Adrenal gland (tissue), 12 donors: ENCODE results near the gene CD244. TPM values are rescaled to one million over a fixed set of nuclear protein-coding genes. Genes with fewer than 3 reads are reported as not detected.

ENCODE experiments used
- DNase-seq, 7 donors: peaks; one replicate each; pipeline ENCODE4 v3.0.0-alpha.2; 2019 to 2020
- H3K27ac ChIP-seq, 5 donors: fragments of 200-600 bp; sonication (generic) in 4 of 5; 1 replicate in 3 of 5; 2 replicates in 2 of 5; pipeline versions ENCODE4 v1.5.1 to v1.8.0; 2016 to 2020; ENCODE audit warnings: mild to moderate bottlenecking in 1 of 5
- H3K27me3 ChIP-seq: fragments of 200-600 bp; 2 replicates; pipeline ENCODE4 v1.8.0; 2021
- H3K36me3 ChIP-seq, 2 donors: fragments of 200-600 bp; replicated peaks in 1 of 2; 1 replicate in 1 of 2; 2 replicates in 1 of 2; pipeline versions ENCODE4 v1.5.1 to v1.8.0; 2018 to 2022
- H3K4me1 ChIP-seq, 2 donors: fragments of 200-600 bp; replicated peaks in 1 of 2; 1 replicate in 1 of 2; 2 replicates in 1 of 2; pipeline versions ENCODE4 v1.5.1 to v1.8.0; 2018 to 2021
- H3K4me3 ChIP-seq, 4 donors: fragments of 200-600 bp; sonication (generic) in 3 of 4; one replicate each; pipeline ENCODE4 v1.5.1; 2016 to 2018
- H3K9me3 ChIP-seq, 3 donors: fragments of 200-600 bp; sonication (generic) in 1 of 3; replicated peaks in 1 of 3; 1 replicate in 2 of 3; 2 replicates in 1 of 3; pipeline versions ENCODE4 v1.5.1 to v1.8.0; 2016 to 2021
- CTCF ChIP-seq, 6 experiments: fragments of 450-650 bp in 4 of 6; fragments of 200-600 bp in 2 of 6; sonication (generic) in 1 of 6; IDR thresholded peaks; 1 replicate in 5 of 6; 2 replicates in 1 of 6; pipeline versions ENCODE4 v1.5.1 to v1.8.0; 2016 to 2021; ENCODE audit warnings: antibody characterized with exemption in 6 of 6, mild to moderate bottlenecking in 2 of 6, moderate library complexity in 1 of 6
- POLR2A ChIP-seq, 2 donors: fragments of 450-650 bp; IDR thresholded peaks; one replicate each; pipeline ENCODE4 v1.6.1; 2017; ENCODE audit warnings: antibody characterized with exemption in 2 of 2, mild to moderate bottlenecking in 2 of 2, moderate library complexity in 1 of 2
- WGBS, 4 donors: extraction: QIAGEN DNeasy Blood & Tissue Kit in 2 of 4; methylation state at CpG; one replicate each; pipeline versions ENCODE4 v1.1.5 to v1.1.7; 2013 to 2017; 5-methylcytosine and 5-hydroxymethylcytosine counted together
- intact Hi-C, 2 donors: fragments of 100-400 bp; cut with DNase I; formaldehyde crosslinking; loops; one replicate each; pipeline versions ENCODE4 v1.14.1 to v1.15.0; 2022 to 2023
- polyA plus RNA-seq, 3 donors: library from polyadenylated mRNA; stranded (reverse); fragments of 200-250 nt in 2 of 3; fragments of 350-450 nt in 1 of 3; fragmentation: Illumina TruSeq in 1 of 3; extraction: RNeasy Lipid Tissue Mini Kit (QIAGEN cat#74804) in 1 of 3; gene quantifications; one replicate each; pipeline ENCODE4 v1.2.3, GENCODE V29; 2013 to 2014
- total RNA-seq, 9 donors: library from RNA; depleted of rRNA in 4 of 9; stranded (reverse); fragments of >200 nt in 4 of 9; fragments of 120-200 nt in 1 of 9; fragmentation: NEBNext Ultra II Directional in 1 of 9; extraction: Animal tissue kit (Norgen Biotek cat#: 25700) in 1 of 9; gene quantifications; one replicate each; pipeline versions ENCODE4 v1.1.0 to v1.2.4, GENCODE V29; 2013 to 2023
- donor health status: healthy with polysubstance abuse.
- donor health status: Bipolar disorder and iron deficiency.
- donor health status: DM: yes; HTN: yes; CAD: no.
- donor health status: DM: no; HTN: no; CAD: no.
- donor health status: DM: no; HTN: no; CAD: no.
- donor health status: DM: yes; HTN: yes; CAD: no.

CD244 gene
- total and polyA plus RNA-seq, 12 donors, result 0.15 to 1.4 (median 0.28) TPM; not detected in 1

GRCh38 chr1:160808289-160808688 lies 54.4 kb downstream of the CD244 start:
- no peaks in the 10 kb centered on the region for H3K27me3 ChIP-seq
- no peak for DNase-seq
- no peak overlapping the region for H3K27ac ChIP-seq
- 78 to 90% (median 84%) methylated on average over 2 to 3 of the region's 3 CpGs for WGBS, 4 donors
- H3K9me3 ChIP-seq, result peaks cover 0 to 8% (median 0%) of the 10 kb centered on the region in 3 donors
- intact Hi-C loops, result no loop called here
- no peak for TF ChIP-seq POLR2A (IDR thresholded peaks at IDR 0.05)
- TF ChIP-seq CTCF (IDR thresholded peaks at IDR 0.05), result no peak
- no peaks in the 10 kb centered on the region for H3K36me3 ChIP-seq
- no peak overlapping the region for H3K4me3 ChIP-seq
- no peaks in the 10 kb centered on the region for H3K4me1 ChIP-seq

GRCh38 chr1:160807738-160808137 lies 54.9 kb downstream of the CD244 start:
- WGBS, 4 donors, result 94 to 100% (median 96%) methylated on average over 1 to 2 of the region's 2 CpGs; no CpG with 5 or more reads in 1 of the 4 donors
- Histone ChIP-seq H3K9me3 (peaks cover 0 to 8% (median 0%) of the 10 kb centered on the region in 3 donors), H3K27me3 (no peaks in the 10 kb centered on the region), H3K4me1 (no peaks in the 10 kb centered on the region), H3K36me3 (no peaks in the 10 kb centered on the region), H3K4me3 (no peak overlapping the region), H3K27ac (no peak overlapping the region)
- DNase-seq, result no peak
- intact Hi-C loops, result no loop called here
- no peak for TF ChIP-seq POLR2A (IDR thresholded peaks at IDR 0.05)
- TF ChIP-seq CTCF (IDR thresholded peaks at IDR 0.05), result no peak

GRCh38 chr1:160807247-160807646 lies 55.4 kb downstream of the CD244 start:
- 75 to 90% (median 79%) methylated on average over 3 of the region's 3 CpGs for WGBS, 4 donors
- H3K4me3 ChIP-seq, result no peak overlapping the region
- H3K27me3 ChIP-seq, result no peaks in the 10 kb centered on the region
- H3K9me3 ChIP-seq, result peaks cover 0 to 8% (median 0%) of the 10 kb centered on the region in 3 donors
- no peaks in the 10 kb centered on the region for H3K4me1 ChIP-seq
- intact Hi-C loops, result no loop called here
- no peaks in the 10 kb centered on the region for H3K36me3 ChIP-seq
- TF ChIP-seq CTCF (IDR thresholded peaks at IDR 0.05), result no peak
- no peak for TF ChIP-seq POLR2A (IDR thresholded peaks at IDR 0.05)
- no peak overlapping the region for H3K27ac ChIP-seq
- no peak for DNase-seq

GRCh38 chr1:160806784-160807183 lies 55.9 kb downstream of the CD244 start:
- TF ChIP-seq POLR2A (IDR thresholded peaks at IDR 0.05) (no peak), CTCF (IDR thresholded peaks at IDR 0.05) (no peak)
- H3K36me3 ChIP-seq, result no peaks in the 10 kb centered on the region
- intact Hi-C loops, result no loop called here
- H3K27ac ChIP-seq, result no peak overlapping the region
- no peaks in the 10 kb centered on the region for H3K4me1 ChIP-seq
- peaks cover 0 to 8% (median 0%) of the 10 kb centered on the region in 3 donors for H3K9me3 ChIP-seq
- no peak overlapping the region for H3K4me3 ChIP-seq
- no peak for DNase-seq
- H3K27me3 ChIP-seq, result no peaks in the 10 kb centered on the region
